ENCODE measurements around the gene PGC.

- no peak for TF ChIP-seq CTCF (IDR thresholded peaks at IDR 0.05; ENCODE audit: low read depth, low read length)
- no peak for TF ChIP-seq EZH2phosphoT487 (IDR thresholded peaks at IDR 0.05; ENCODE audit: low read depth)
Observed at GRCh38 chr6:41781366-41781730, 34.2 kb upstream of the PGC start.
